HG02981 (cell line): ENCODE measurements around the gene IFITM10.

Source experiments
- ATAC-seq: cut with Tn5 transposase; IDR thresholded peaks from one replicate; pipeline ENCODE4 v1.9.1; 2021; ENCODE audit warnings: mild to moderate bottlenecking, moderate library complexity; ENCODE audit not compliant: unreplicated experiment

Gene IFITM10

GRCh38 chr11:1763796-1764661 is 13.6 kb upstream of the IFITM10 start, which contains the start of gene CTSD:
Gene CTSD (minus strand): TSS chr11:1763927. CDS start chr11:1763859, 68 bp downstream.
- peak; percentile 76 for ATAC-seq

- ATAC-seq = peak; percentile 20
Measured at GRCh38 chr11:1763336-1763795, 13.0 kb upstream of the IFITM10 start.

GRCh38 chr11:1762537-1763302 is 12.3 kb upstream of the IFITM10 start:
- no peak for ATAC-seq

GRCh38 chr11:1761857-1762536 is 11.6 kb upstream of the IFITM10 start:
- ATAC-seq = no peak

GRCh38 chr11:1761110-1761856 is 10.9 kb upstream of the IFITM10 start:
- no peak for ATAC-seq

- no peak for ATAC-seq
Measured at GRCh38 chr11:1760351-1761109, 10.1 kb upstream of the IFITM10 start.

- no peak for ATAC-seq
Measured at GRCh38 chr11:1759851-1760220, 9.4 kb upstream of the IFITM10 start.

- no peak for ATAC-seq
Measured at GRCh38 chr11:1759151-1759850, 8.9 kb upstream of the IFITM10 start.

GRCh38 chr11:1758611-1759150 is 8.3 kb upstream of the IFITM10 start:
- no peak for ATAC-seq

GRCh38 chr11:1757861-1758610 is 7.6 kb upstream of the IFITM10 start:
- no peak for ATAC-seq

GRCh38 chr11:1756791-1757771 is 6.7 kb upstream of the IFITM10 start:
- ATAC-seq = no peak

GRCh38 chr11:1755692-1756561 is 5.5 kb upstream of the IFITM10 start:
- no peak for ATAC-seq

GRCh38 chr11:1755344-1755691 is 4.9 kb upstream of the IFITM10 start:
- ATAC-seq = no peak

GRCh38 chr11:1754376-1755150 is 4.2 kb upstream of the IFITM10 start:
- ATAC-seq = no peak

GRCh38 chr11:1753929-1754305 is 3.5 kb upstream of the IFITM10 start:
- ATAC-seq = no peak
